Stimulated activated naive CD8-positive, alpha-beta T cell treated with anti-CD3 and anti-CD28 coated beads, Interleukin-15, amount 100 ng/mL, for 72 hours (primary cell): ENCODE measurements around the gene CYTIP.

Experiments used
- ATAC-seq: fragments of 150-1000 bp; cut with Tn5 transposase; 2 replicates; pipeline ENCODE4 v1.10.0; 2021; ENCODE audit warnings: mild to moderate bottlenecking, moderate library complexity
- DNase-seq, 2 donors: peaks; one replicate each; pipeline ENCODE4 v3.0.0; 2021 to 2022
- H3K27ac Mint-ChIP-seq, 2 donors: one replicate each; pipeline ENCODE4 v1.8.0; 2022; ENCODE audit warnings: mild to moderate bottlenecking in 2 of 2, mixed read lengths in 2 of 2, moderate library complexity in 2 of 2
- H3K27me3 Mint-ChIP-seq: one replicate; pipeline ENCODE4 v1.8.0; 2022; ENCODE audit warnings: mixed read lengths
- H3K4me1 Mint-ChIP-seq: one replicate; pipeline ENCODE4 v1.8.0; 2022; ENCODE audit warnings: mild to moderate bottlenecking, mixed read lengths
- H3K4me3 Mint-ChIP-seq, 2 donors: one replicate each; pipeline ENCODE4 v1.8.0; 2022; ENCODE audit warnings: mild to moderate bottlenecking in 2 of 2, mixed read lengths in 2 of 2, moderate library complexity in 1 of 2
- H3K9me3 Mint-ChIP-seq, 2 donors: one replicate each; pipeline ENCODE4 v1.8.0; 2022; ENCODE audit warnings: mixed read lengths in 2 of 2

Gene CYTIP

GRCh38 chr2:157471078-157471477 lies 27.2 kb upstream of the CYTIP start:
- ATAC-seq (no peak), DNase-seq (peak in 1 of 2 donors; percentile 48)
- Mint-ChIP-seq H3K4me1 (peaks cover 93% of the 10 kb centered on the region), H3K9me3 (no peaks in the 10 kb centered on the region), H3K4me3 (peak overlapping the region; percentile 63 to 64), H3K27me3 (no peaks in the 10 kb centered on the region), H3K27ac (peak overlapping the region; percentile 93 to 99)

DNA sequence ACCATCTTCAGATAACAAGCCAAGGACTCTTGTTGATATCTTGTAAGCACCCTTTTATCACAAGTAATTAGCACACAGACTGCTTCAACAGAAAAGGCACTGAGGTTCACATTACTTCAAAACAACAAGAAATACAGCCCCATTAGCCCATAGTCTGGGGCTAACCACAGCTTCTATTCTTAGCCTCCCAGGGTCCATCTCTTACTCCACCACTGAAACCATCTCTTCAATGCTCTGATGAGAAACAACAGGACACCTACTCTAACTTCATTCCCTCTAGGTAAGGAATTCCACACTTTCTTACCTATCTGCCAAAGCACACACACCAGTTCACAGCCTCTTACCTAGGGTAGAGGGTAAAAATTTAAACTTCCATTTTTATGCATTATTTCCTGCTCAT lies 26.4 kb upstream of the CYTIP start:
- H3K9me3 Mint-ChIP-seq = no peaks in the 10 kb centered on the region
- no peaks in the 10 kb centered on the region for H3K27me3 Mint-ChIP-seq
- H3K27ac Mint-ChIP-seq = peak overlapping the region; percentile 93 to 97
- H3K4me3 Mint-ChIP-seq = peak overlapping the region; percentile 54 to 64
- ATAC-seq (no peak), DNase-seq (no peak)
- H3K4me1 Mint-ChIP-seq = peaks cover 93% of the 10 kb centered on the region

GRCh38 chr2:157469726-157470125 lies 25.8 kb upstream of the CYTIP start:
- H3K27me3 Mint-ChIP-seq = no peaks in the 10 kb centered on the region
- peaks cover 93% of the 10 kb centered on the region for H3K4me1 Mint-ChIP-seq

GRCh38 chr2:157468931-157469708 lies 25.2 kb upstream of the CYTIP start:
- peak; percentile 77 for ATAC-seq
- Mint-ChIP-seq H3K27me3 (no peaks in the 10 kb centered on the region), H3K4me1 (peaks cover 93% of the 10 kb centered on the region), H3K4me3 (peak overlapping the region; percentile 54 to 64), H3K27ac (peak overlapping the region; percentile 93 to 97), H3K9me3 (no peaks in the 10 kb centered on the region)
- DNase-seq = peak in 1 of 2 donors; percentile 46

More at GRCh38 chr2:157469726-157470125, 25.8 kb upstream of the CYTIP start:
- H3K4me3 Mint-ChIP-seq = peak overlapping the region; percentile 54 to 64
- no peak for DNase-seq
- peak overlapping the region; percentile 93 to 97 for H3K27ac Mint-ChIP-seq
- no peaks in the 10 kb centered on the region for H3K9me3 Mint-ChIP-seq
- ATAC-seq = no peak

DNA sequence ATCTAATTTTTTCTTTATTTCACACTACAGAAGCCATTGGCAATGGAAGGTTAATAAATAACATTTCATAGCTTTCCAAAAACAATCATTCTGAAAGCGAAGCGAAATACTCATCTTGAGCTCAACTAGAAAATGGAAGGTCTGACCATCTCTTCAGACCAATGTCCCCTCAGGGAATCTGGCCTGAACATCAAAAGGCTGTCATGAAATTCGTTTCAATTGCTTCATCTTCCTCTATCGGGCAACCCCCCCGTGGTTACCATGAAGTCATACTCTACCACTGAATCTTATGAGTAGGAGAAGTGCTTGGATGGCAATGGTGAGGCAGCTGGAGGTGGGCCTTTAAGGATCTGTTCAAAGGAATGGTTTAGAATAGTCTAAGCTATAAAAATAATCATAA lies 22.9 kb upstream of the CYTIP start:
- Mint-ChIP-seq H3K4me3 (peak overlapping the region; percentile 41 to 64), H3K4me1 (peaks cover 91% of the 10 kb centered on the region), H3K27me3 (no peaks in the 10 kb centered on the region), H3K27ac (peak overlapping the region; percentile 93 to 97), H3K9me3 (no peaks in the 10 kb centered on the region)
- DNase-seq = peak in 1 of 2 donors; percentile 84
- ATAC-seq = peak; percentile 63

DNA sequence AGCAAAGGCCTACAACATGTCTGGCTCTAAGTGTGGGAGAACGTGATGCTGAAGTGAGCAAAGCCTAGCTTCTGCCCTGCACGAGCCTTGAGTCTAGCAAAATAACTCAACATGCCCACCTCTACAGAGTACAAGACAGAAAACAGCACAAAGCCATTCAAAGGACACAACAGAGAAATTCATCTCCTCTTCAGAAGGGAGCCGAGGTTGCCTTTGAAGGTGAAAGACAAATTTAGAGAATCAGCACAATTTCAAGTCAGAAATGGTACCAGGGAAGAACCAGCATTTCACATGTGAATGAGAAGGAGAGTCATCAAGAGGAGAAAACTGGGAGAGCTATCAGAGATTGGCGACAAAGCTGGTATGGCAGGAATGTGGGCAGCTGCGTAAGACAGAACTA lies 21.7 kb upstream of the CYTIP start:
- Mint-ChIP-seq H3K9me3 (no peaks in the 10 kb centered on the region), H3K4me3 (peak overlapping the region; percentile 41 to 64), H3K4me1 (peaks cover 91% of the 10 kb centered on the region), H3K27ac (peak overlapping the region; percentile 93 to 97), H3K27me3 (no peaks in the 10 kb centered on the region)
- no peak for ATAC-seq
- DNase-seq = no peak

GRCh38 chr2:157463002-157463401 lies 19.1 kb upstream of the CYTIP start:
- Mint-ChIP-seq H3K4me1 (peaks cover 95% of the 10 kb centered on the region), H3K27ac (peak overlapping the region; percentile 95), H3K4me3 (peak overlapping the region; percentile 6 to 63), H3K9me3 (no peaks in the 10 kb centered on the region), H3K27me3 (no peaks in the 10 kb centered on the region)
- DNase-seq (no peak), ATAC-seq (no peak)

DNA sequence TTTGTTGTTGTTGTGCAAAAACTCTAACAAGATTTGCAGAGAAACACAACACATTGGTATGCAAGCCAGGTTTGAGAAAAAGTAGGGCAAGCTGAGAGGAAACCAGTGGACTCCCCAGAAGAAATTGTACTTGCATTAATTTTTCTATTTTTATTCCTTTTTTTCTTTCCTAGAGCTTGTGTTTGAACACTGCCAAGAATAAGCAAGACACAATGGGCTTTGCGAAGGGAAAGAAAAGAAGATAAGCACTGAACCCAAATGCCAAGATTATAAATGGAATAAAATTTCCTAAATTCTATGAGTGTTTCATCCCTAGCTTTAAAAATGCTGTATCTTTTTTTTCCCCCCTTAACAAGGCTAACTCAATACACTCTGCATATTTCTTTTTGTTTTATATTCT lies 17.0 kb upstream of the CYTIP start:
- H3K4me1 Mint-ChIP-seq = peaks cover 93% of the 10 kb centered on the region
- H3K27me3 Mint-ChIP-seq = no peaks in the 10 kb centered on the region
- H3K4me3 Mint-ChIP-seq = peak overlapping the region; percentile 34 to 51
- H3K9me3 Mint-ChIP-seq = no peaks in the 10 kb centered on the region
- peak overlapping the region in 1 of 2 donors; percentile 98 for H3K27ac Mint-ChIP-seq
- no peak for ATAC-seq
- no peak for DNase-seq

DNA sequence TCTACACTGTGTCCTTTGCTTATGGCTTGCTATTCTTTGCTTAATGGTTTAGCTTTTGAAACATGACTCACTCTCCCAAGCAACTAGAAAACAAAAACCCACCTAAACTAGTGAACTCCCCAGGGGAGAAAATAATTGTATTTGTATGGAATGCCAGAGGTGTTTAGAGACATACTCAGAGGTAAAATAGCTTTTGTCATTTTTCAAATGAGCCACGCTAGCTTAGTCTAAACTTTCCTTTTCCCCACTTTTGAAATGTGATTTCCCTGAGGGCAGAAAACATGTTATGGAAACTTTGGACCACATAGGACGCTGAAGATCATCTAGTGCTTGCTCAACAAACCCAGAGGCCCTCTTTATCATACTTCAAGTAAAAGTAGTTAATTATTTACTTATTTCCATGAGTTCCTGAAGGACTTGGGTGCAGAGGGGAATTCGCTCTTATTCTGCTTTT lies 16.5 kb upstream of the CYTIP start:
- peak overlapping the region; percentile 35 to 51 for H3K4me3 Mint-ChIP-seq
- DNase-seq = no peak
- H3K4me1 Mint-ChIP-seq = peaks cover 93% of the 10 kb centered on the region
- H3K27ac Mint-ChIP-seq = peak overlapping the region; percentile 4 to 98
- H3K27me3 Mint-ChIP-seq = no peaks in the 10 kb centered on the region
- H3K9me3 Mint-ChIP-seq = no peaks in the 10 kb centered on the region
- no peak for ATAC-seq

DNA sequence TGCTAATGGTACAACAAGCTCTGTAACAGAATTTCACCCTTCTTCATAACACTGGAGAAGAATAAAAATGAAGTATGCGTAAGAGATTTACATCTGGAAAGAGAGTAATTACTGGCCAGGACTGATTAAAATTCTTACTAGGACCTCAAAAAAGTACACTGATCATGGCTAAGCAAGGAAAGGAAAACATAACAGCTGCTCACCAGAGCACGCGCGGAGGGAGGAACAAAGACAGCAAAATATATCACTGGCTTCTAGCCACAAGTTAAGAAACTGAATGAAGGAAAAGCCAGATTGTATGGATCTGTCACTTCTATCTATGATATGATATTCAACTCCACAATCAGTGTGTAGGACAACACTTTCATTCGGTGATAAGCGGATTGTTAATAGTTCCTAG lies 15.6 kb upstream of the CYTIP start:
- peaks cover 88% of the 10 kb centered on the region for H3K4me1 Mint-ChIP-seq
- no peak for DNase-seq
- H3K9me3 Mint-ChIP-seq = no peaks in the 10 kb centered on the region
- peak overlapping the region; percentile 11 to 40 for H3K4me3 Mint-ChIP-seq
- no peaks in the 10 kb centered on the region for H3K27me3 Mint-ChIP-seq
- H3K27ac Mint-ChIP-seq = no peak overlapping the region
- ATAC-seq = no peak

GRCh38 chr2:157447741-157448140 lies 3.9 kb upstream of the CYTIP start:
- peaks cover 47% of the 10 kb centered on the region for H3K4me1 Mint-ChIP-seq
- H3K9me3 Mint-ChIP-seq = no peaks in the 10 kb centered on the region

GRCh38 chr2:157447031-157447430 lies 3.1 kb upstream of the CYTIP start:
- ATAC-seq (peak; percentile 41), DNase-seq (no peak)
- H3K27ac Mint-ChIP-seq = peak overlapping the region; percentile 76 to 79
- H3K4me3 Mint-ChIP-seq = peak overlapping the region; percentile 84 to 92
- peaks cover 40% of the 10 kb centered on the region for H3K4me1 Mint-ChIP-seq
- H3K27me3 Mint-ChIP-seq = no peaks in the 10 kb centered on the region
- no peaks in the 10 kb centered on the region for H3K9me3 Mint-ChIP-seq

More at GRCh38 chr2:157447741-157448140, 3.9 kb upstream of the CYTIP start:
- ATAC-seq (no peak), DNase-seq (no peak)
- Mint-ChIP-seq H3K27ac (peak overlapping the region; percentile 76 to 79), H3K4me3 (peak overlapping the region; percentile 84 to 92), H3K27me3 (no peaks in the 10 kb centered on the region)

DNA sequence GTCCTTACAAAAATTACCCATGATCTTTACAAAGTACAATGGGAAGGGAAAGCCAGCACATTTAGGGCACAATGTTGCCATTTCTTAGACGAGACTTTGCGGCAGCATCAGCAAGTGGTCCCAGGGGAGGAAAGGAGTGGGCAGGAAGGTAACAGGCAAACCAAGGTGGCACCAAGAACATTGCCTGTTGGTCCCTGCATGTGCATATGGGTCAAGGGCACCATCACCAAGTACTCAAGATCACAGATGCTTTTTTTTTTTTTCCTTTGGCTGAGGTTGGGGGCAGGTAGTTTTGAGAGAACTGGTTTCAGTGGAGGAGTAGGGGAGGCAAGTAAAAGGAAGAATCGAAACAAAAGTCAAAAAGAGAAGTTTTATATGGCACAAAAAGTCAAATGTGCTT lies 752 bp upstream of the CYTIP start:
- peak; percentile 51 for ATAC-seq
- DNase-seq = peak; percentile 57 to 80
- H3K4me3 Mint-ChIP-seq = peak overlapping the region; percentile 87 to 92
- H3K9me3 Mint-ChIP-seq = no peaks in the 10 kb centered on the region
- no peaks in the 10 kb centered on the region for H3K27me3 Mint-ChIP-seq
- peak overlapping the region; percentile 97 to 99 for H3K27ac Mint-ChIP-seq
- H3K4me1 Mint-ChIP-seq = peaks cover 29% of the 10 kb centered on the region

DNA sequence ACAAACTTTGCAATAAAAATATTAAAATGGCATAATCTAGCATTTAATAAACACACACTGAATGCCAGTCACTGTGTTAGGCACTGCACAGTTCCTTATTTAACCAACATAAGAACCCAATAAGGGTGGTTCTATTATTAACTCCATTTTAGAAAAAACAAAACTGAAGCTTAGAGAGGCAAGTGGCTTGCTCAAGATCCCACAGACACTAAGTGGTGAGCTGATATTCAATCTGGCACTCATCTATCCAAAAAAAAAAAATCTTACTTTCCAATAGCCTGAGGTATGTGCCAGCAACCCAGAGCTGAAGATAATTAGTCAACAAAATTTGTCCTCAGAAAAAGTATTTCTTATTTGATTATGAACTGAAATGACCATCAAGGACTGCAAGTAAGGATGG lies 799 bp downstream of the CYTIP start:
- peaks cover 17% of the 10 kb centered on the region for H3K4me1 Mint-ChIP-seq
- ATAC-seq = no peak
- peak overlapping the region; percentile 97 to 99 for H3K27ac Mint-ChIP-seq
- peak overlapping the region; percentile 87 to 92 for H3K4me3 Mint-ChIP-seq
- no peaks in the 10 kb centered on the region for H3K9me3 Mint-ChIP-seq
- H3K27me3 Mint-ChIP-seq = no peaks in the 10 kb centered on the region
- no peak for DNase-seq

DNA sequence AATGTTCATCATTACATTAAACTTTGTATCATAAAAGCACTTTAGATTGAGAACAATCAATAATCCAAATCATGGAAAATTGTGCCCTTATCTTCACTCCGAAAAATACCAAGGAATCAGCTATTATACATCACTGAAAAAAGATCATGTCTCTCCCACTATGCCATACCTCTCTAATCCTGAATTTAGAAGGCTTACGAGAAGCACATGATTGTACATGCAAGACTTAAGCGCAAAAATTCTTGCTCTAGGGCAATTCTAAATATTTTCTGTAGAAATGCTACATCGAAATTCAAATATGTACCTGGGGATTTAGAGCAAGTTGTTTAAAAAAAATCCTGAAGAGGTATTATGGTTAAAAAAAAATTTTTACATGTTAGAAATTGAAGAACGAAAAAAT lies 1.3 kb downstream of the CYTIP start:
- H3K9me3 Mint-ChIP-seq = no peaks in the 10 kb centered on the region
- ATAC-seq (no peak), DNase-seq (no peak)
- H3K4me3 Mint-ChIP-seq = peak overlapping the region; percentile 87 to 92
- H3K4me1 Mint-ChIP-seq = peaks cover 13% of the 10 kb centered on the region
- H3K27ac Mint-ChIP-seq = peak overlapping the region; percentile 97 to 99
- no peaks in the 10 kb centered on the region for H3K27me3 Mint-ChIP-seq

- Mint-ChIP-seq H3K4me1 (peaks cover 8% of the 10 kb centered on the region), H3K9me3 (no peaks in the 10 kb centered on the region), H3K4me3 (peak overlapping the region; percentile 87 to 92), H3K27me3 (no peaks in the 10 kb centered on the region), H3K27ac (peak overlapping the region; percentile 97 to 99)
- no peak for DNase-seq
- no peak for ATAC-seq
These were observed 1.7 kb downstream of the CYTIP start for GRCh38 chr2:157442191-157442590.
